Stimulated activated naive CD8-positive, alpha-beta T cell treated with anti-CD3 and anti-CD28 coated beads, Interleukin-15, Interleukin-2, amounts not matched to agents 100 ng/mL and 50 ng/mL, for 24 hours (primary cell): ENCODE measurements around the gene CNTN1.

ENCODE experiments used
- H3K27ac Mint-ChIP-seq: one replicate; pipeline ENCODE4 v1.8.0; 2021; ENCODE audit warnings: mild to moderate bottlenecking, mixed read lengths
- H3K27me3 Mint-ChIP-seq: one replicate; pipeline ENCODE4 v1.8.0; 2021; ENCODE audit warnings: mixed read lengths
- H3K36me3 Mint-ChIP-seq: one replicate; pipeline ENCODE4 v1.8.0; 2021; ENCODE audit warnings: low read depth, mixed read lengths
- H3K4me1 Mint-ChIP-seq: one replicate; pipeline ENCODE4 v1.8.0; 2021; ENCODE audit warnings: low read depth, mixed read lengths
- H3K4me3 Mint-ChIP-seq: one replicate; pipeline ENCODE4 v1.8.0; 2021; ENCODE audit warnings: mild to moderate bottlenecking, mixed read lengths
- H3K9me3 Mint-ChIP-seq: one replicate; pipeline ENCODE4 v1.8.0; 2021; ENCODE audit warnings: mixed read lengths

CNTN1 gene

GRCh38 chr12:40907115-40907527 lies 214.9 kb downstream of the CNTN1 start:
- Mint-ChIP-seq H3K9me3 (no peaks in the 10 kb centered on the region), H3K4me3 (no peak overlapping the region), H3K4me1 (no peaks in the 10 kb centered on the region), H3K36me3 (no peaks in the 10 kb centered on the region), H3K27ac (no peak overlapping the region), H3K27me3 (no peaks in the 10 kb centered on the region)

GRCh38 chr12:40911676-40912075 lies 219.4 kb downstream of the CNTN1 start:
- Mint-ChIP-seq H3K27ac (no peak overlapping the region), H3K4me1 (no peaks in the 10 kb centered on the region), H3K9me3 (no peaks in the 10 kb centered on the region), H3K36me3 (no peaks in the 10 kb centered on the region), H3K4me3 (no peak overlapping the region), H3K27me3 (no peaks in the 10 kb centered on the region)

DNA sequence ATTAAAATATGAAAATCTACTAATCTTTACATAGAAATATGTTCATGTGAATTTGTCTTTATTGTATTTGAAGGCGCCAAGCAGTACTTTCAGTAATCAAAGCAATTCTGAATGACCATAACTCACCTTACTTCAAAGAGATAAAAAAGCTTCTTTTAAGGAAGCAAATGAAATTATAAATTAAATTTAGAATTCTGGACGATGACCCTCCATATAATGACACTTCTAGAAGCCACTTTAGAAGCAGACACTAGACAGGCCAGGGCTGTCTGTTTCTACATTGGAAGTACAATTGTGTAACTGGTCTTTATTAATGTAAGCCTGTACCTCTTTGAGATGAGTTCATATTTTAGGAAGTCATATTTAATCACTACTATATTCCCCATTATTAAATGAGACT lies 222.9 kb downstream of the CNTN1 start:
- H3K9me3 Mint-ChIP-seq = no peaks in the 10 kb centered on the region
- H3K27ac Mint-ChIP-seq = no peak overlapping the region
- no peaks in the 10 kb centered on the region for H3K27me3 Mint-ChIP-seq
- no peak overlapping the region for H3K4me3 Mint-ChIP-seq
- H3K36me3 Mint-ChIP-seq = no peaks in the 10 kb centered on the region
- no peaks in the 10 kb centered on the region for H3K4me1 Mint-ChIP-seq

DNA sequence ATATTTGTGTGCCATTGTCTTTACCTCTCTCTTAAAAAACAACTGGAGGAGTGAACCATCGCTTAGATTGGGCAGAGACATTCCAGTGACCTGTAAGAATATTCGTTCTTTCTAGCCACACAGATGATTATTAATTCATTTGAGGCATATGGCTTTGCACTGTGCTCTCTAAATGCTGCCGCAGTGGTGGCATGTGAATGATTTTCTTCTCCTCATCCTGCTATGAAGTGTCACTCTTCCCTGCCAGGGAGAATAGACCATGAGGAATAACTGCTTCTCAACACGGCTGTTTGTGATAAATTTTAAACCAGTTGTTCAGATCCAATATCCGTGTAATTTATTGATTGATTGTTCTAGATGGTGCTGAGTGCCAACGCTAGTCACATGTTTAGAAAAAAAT lies 225.3 kb downstream of the CNTN1 start:
- no peak overlapping the region for H3K27ac Mint-ChIP-seq
- H3K9me3 Mint-ChIP-seq = no peaks in the 10 kb centered on the region
- H3K4me1 Mint-ChIP-seq = no peaks in the 10 kb centered on the region

DNA sequence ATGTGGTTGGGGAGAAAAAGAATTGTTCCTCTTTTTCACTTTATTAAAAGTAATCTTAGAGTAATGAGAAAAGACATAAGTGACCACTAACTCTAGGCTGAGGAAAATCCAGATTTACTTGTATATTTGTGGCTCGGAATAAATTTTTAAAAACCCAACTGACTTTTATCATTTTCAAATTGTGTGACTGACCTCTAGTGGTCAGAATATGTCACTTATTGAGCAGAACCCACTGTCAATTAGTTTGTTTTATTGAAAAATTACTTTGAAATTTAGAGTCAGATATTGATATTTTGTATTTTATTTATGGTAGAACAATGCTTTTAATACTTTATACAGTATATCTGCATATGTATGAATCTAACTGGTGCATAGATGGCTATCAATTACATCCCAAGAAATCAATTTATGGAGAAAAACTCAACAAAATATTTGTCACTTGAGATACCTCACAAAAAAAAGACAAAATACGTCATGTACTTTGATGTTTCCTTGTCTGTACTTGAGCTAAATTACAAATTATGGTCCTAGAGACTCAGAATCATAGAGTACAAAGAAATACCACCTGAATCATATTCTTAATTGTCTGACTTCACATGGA lies 229.4 kb downstream of the CNTN1 start:
- Mint-ChIP-seq H3K27me3 (peaks cover 10% of the 10 kb centered on the region), H3K27ac (no peak overlapping the region), H3K4me1 (no peaks in the 10 kb centered on the region), H3K9me3 (no peaks in the 10 kb centered on the region), H3K36me3 (no peaks in the 10 kb centered on the region), H3K4me3 (no peak overlapping the region)

More for the DNA sequence above, 225.3 kb downstream of the CNTN1 start:
- Mint-ChIP-seq H3K36me3 (no peaks in the 10 kb centered on the region), H3K27me3 (peaks cover 10% of the 10 kb centered on the region), H3K4me3 (no peak overlapping the region)

GRCh38 chr12:40937891-40938290 lies 245.7 kb downstream of the CNTN1 start:
- H3K9me3 Mint-ChIP-seq = no peaks in the 10 kb centered on the region
- H3K27me3 Mint-ChIP-seq = no peaks in the 10 kb centered on the region
- H3K27ac Mint-ChIP-seq = no peak overlapping the region
- H3K4me3 Mint-ChIP-seq = no peak overlapping the region
- no peaks in the 10 kb centered on the region for H3K4me1 Mint-ChIP-seq
- H3K36me3 Mint-ChIP-seq = no peaks in the 10 kb centered on the region

DNA sequence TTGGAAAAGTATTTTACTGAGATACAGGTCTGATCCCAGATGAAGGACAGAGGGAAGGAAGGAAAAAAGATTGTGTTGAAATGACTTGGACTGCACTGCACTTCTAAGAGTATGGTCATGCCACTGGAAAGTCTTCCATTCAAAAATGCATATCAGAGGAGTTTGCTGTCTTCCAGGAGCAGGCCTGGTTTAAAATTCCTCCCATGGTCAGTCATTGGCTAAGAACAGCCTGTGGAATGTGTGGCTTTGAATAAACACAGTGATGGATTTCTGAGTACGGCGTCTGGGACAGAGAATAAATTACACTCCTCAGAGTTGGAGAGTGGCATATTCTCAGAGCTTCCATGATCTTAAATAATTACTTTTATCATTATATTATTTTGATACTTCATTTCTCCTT lies 250.1 kb downstream of the CNTN1 start:
- Mint-ChIP-seq H3K36me3 (no peaks in the 10 kb centered on the region), H3K27ac (no peak overlapping the region), H3K9me3 (no peaks in the 10 kb centered on the region), H3K4me1 (no peaks in the 10 kb centered on the region), H3K27me3 (no peaks in the 10 kb centered on the region), H3K4me3 (no peak overlapping the region)

DNA sequence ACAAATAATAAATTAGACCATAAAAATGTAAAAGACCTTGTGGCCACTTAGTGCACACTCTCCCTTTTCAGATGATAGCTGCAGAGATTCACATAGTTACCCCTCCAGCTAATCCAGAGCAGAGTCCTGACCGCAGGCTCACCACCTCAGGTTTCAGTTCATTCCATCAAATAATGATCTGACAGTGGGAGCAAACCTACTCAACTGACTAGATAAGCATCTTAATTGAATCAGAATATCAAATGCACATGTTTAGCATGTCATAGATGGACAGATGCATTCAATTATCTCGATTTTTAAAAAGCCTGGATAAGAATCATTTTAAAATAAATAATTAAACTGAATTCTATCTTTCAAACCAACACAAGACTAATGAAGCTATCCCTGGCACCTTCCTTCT lies 253.5 kb downstream of the CNTN1 start:
- Mint-ChIP-seq H3K27ac (no peak overlapping the region), H3K9me3 (no peaks in the 10 kb centered on the region), H3K4me1 (no peaks in the 10 kb centered on the region), H3K36me3 (no peaks in the 10 kb centered on the region), H3K27me3 (no peaks in the 10 kb centered on the region), H3K4me3 (no peak overlapping the region)

- H3K9me3 Mint-ChIP-seq = no peaks in the 10 kb centered on the region
- no peaks in the 10 kb centered on the region for H3K36me3 Mint-ChIP-seq
- H3K4me1 Mint-ChIP-seq = no peaks in the 10 kb centered on the region
- H3K4me3 Mint-ChIP-seq = no peak overlapping the region
- H3K27me3 Mint-ChIP-seq = no peaks in the 10 kb centered on the region
- H3K27ac Mint-ChIP-seq = no peak overlapping the region
Measured at GRCh38 chr12:40946612-40947194, 254.5 kb downstream of the CNTN1 start.

DNA sequence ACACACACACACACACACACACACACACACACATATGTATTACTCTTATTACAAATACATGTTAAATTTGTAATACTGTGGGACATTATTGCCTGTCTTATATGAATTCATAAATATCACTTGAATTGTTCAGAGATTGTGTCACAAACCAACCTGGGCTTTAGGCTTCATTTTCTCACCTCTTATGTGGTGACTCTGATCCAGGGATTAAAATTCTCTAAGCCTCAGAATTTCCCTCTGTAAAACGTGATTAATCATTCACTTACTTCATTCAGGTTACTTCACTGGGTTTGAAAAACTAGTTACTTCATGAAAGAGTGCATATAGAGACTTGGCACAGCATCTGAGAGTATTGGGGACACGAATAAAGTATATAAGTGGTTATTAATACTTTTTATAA lies 255.6 kb downstream of the CNTN1 start:
- Mint-ChIP-seq H3K27ac (no peak overlapping the region), H3K4me3 (no peak overlapping the region), H3K4me1 (no peaks in the 10 kb centered on the region)

DNA sequence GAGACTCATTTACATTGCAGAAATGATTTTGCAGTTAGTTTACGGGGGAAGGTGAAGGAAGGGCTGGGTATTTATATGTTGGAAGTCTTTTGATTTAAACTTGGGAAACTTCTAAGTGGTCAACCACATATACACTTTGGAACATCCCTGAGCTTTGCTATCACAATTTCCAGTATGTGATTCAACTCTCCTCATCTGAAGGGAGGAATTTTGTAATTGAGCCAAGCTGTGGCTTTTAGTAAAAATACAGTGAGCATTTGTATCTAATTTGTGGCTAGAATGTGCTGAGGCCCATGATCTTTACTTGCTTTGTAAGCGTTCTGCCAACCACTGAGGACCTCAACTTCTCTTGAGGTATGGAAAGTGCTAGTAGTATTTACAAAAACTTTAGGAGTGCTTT lies 260.8 kb downstream of the CNTN1 start:
- H3K36me3 Mint-ChIP-seq = no peaks in the 10 kb centered on the region
- no peak overlapping the region for H3K4me3 Mint-ChIP-seq
- no peaks in the 10 kb centered on the region for H3K9me3 Mint-ChIP-seq
- H3K27ac Mint-ChIP-seq = no peak overlapping the region
- H3K27me3 Mint-ChIP-seq = peaks cover 11% of the 10 kb centered on the region
- no peaks in the 10 kb centered on the region for H3K4me1 Mint-ChIP-seq

More for the DNA sequence above, 255.6 kb downstream of the CNTN1 start:
- Mint-ChIP-seq H3K27me3 (no peaks in the 10 kb centered on the region), H3K36me3 (no peaks in the 10 kb centered on the region), H3K9me3 (no peaks in the 10 kb centered on the region)

DNA sequence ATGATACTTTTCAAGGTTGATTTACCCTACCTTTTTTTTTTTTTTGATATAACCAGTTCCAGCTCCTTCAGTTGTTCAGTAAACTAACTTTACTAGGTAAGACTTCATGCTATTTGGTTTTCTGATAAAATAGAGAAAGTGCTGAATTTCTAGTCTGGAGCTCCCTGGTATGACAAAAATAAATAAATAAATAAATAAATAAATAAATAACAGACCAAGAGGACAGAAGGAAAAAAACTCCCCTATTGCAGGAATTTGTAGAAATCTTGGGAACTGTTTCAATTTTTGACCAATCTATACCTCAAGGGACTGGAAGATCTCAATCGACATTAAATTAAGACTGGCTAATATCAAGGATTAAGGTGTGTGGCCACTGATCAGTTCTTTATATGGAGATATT lies 265.2 kb downstream of the CNTN1 start:
- no peak overlapping the region for H3K27ac Mint-ChIP-seq
- no peaks in the 10 kb centered on the region for H3K36me3 Mint-ChIP-seq

DNA sequence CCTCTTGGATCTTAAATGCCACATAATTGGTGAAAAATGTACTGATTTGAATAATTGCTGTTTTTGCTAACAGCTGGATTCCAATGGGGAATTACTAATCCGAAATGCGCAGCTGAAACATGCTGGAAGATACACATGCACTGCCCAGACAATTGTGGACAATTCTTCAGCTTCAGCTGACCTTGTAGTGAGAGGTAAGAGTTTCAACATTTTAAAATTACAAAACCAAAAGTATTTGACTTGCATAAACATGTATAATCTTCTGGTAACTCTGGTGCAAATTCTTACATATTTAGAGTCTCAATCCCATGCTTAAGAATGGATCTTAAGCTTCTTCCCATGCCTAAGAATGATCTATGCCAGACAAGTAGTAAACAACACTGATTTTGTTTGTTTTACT lies 266.8 kb downstream of the CNTN1 start:
- Mint-ChIP-seq H3K27me3 (peaks cover 11% of the 10 kb centered on the region), H3K4me3 (no peak overlapping the region), H3K36me3 (no peaks in the 10 kb centered on the region), H3K9me3 (no peaks in the 10 kb centered on the region), H3K4me1 (no peaks in the 10 kb centered on the region), H3K27ac (no peak overlapping the region)

More for the DNA sequence above, 265.2 kb downstream of the CNTN1 start:
- Mint-ChIP-seq H3K9me3 (no peaks in the 10 kb centered on the region), H3K4me1 (no peaks in the 10 kb centered on the region), H3K27me3 (peaks cover 11% of the 10 kb centered on the region), H3K4me3 (no peak overlapping the region)

DNA sequence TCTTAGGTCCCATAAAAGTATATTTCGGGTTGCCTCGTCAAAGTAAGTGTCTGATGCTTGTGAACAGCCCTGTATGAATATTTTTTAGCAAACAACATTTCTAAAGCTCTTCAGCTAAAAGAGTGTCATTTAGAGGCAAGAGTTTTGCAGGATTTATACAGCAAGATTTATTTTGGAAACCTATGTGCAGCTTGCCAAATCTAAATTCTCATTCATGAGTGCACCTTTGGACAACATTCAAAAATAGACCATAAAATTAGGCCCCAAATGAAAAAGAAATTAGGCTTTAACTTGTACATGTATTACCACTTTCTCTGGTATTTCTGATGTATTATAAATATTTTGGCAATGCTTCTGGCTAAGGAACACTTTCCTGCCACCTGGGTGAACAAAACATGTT lies 271.5 kb downstream of the CNTN1 start:
- no peaks in the 10 kb centered on the region for H3K9me3 Mint-ChIP-seq
- no peaks in the 10 kb centered on the region for H3K4me1 Mint-ChIP-seq
- no peak overlapping the region for H3K27ac Mint-ChIP-seq
- H3K4me3 Mint-ChIP-seq = no peak overlapping the region
- no peaks in the 10 kb centered on the region for H3K27me3 Mint-ChIP-seq
- H3K36me3 Mint-ChIP-seq = no peaks in the 10 kb centered on the region

GRCh38 chr12:40969796-40970195 lies 277.6 kb downstream of the CNTN1 start:
- Mint-ChIP-seq H3K27ac (no peak overlapping the region), H3K27me3 (no peaks in the 10 kb centered on the region), H3K36me3 (no peaks in the 10 kb centered on the region), H3K4me3 (no peak overlapping the region), H3K4me1 (no peaks in the 10 kb centered on the region), H3K9me3 (no peaks in the 10 kb centered on the region)

DNA sequence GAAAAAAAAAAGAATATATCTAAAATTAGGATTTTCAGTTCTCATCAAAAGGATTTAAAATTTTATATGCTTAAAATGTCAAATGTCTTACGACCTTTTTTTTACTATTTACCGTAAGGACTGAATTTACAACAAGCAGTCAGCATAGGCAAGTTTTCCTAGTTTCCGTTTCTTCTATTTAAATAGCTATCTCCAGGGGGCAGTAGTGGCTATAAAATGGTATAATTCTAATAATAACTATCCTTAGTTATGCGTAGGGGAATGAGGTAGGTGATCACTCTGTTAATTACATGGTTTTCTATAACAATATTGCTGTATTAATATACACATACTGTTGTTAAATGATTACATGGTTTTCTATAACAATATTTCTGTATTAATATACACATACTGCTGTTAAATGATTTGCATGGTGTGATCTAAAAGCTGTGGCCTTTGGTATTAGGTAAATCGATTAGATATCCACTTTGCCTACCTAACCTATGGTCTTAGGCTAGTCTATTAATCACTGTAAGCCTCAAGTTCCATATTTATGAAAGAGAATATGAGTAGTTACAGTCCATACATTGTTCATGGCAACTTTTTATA lies 278.2 kb downstream of the CNTN1 start:
- no peaks in the 10 kb centered on the region for H3K9me3 Mint-ChIP-seq
- H3K27me3 Mint-ChIP-seq = no peaks in the 10 kb centered on the region
- no peak overlapping the region for H3K4me3 Mint-ChIP-seq
- H3K36me3 Mint-ChIP-seq = no peaks in the 10 kb centered on the region
- no peak overlapping the region for H3K27ac Mint-ChIP-seq
- no peaks in the 10 kb centered on the region for H3K4me1 Mint-ChIP-seq
